ENCODE results near the gene ASXL3. TPM values are rescaled to one million over a fixed set of nuclear protein-coding genes. Genes with fewer than 3 reads are reported as not detected.

The ASXL3 gene
- total and polyA plus RNA-seq, 10 of the 15 experiments (the other 5 are each of a cell fraction or from before 2014, with no cell fraction given) = 0.15 TPM; not detected in 9

DNA sequence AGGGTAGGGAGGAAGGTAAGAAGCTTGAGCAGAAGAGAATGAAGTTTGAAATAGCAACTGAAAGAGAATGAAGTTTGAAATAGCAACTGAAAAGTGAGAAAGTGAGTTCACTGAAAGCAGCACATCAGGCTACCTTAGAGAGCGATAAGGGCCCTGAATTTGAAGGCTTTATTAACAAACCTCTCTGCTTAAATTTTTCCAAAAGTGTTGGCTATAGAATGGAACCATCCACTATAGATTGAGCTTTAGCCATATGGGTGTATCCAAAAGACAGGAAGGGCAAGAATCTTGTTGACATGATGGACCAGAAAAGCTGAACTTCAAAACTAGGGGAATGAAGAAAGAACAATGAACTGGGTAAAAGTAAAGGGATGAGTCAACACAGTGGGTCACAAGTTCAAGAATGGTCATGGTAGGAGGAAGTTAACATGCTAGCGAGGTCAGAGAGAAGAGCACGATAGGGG, 122.5 kb downstream of the ASXL3 start (continued):
- TF ChIP-seq PAX8 (IDR thresholded peaks at IDR 0.05) (no peak), FOXK2 (IDR thresholded peaks at IDR 0.05) (no peak), CBX5 (IDR thresholded peaks at IDR 0.05; ENCODE audit: low read depth) (peak; percentile 86; the same call in 1 of the 2 replicates), EED (IDR thresholded peaks at IDR 0.05; ENCODE audit: low read depth) (peak; percentile 61), NR2C1 (IDR thresholded peaks at IDR 0.05) (no peak), MEF2A (IDR thresholded peaks at IDR 0.05; ENCODE audit: insufficient read depth, low read depth, low read length) (peak; percentile 78), MEF2B (IDR thresholded peaks at IDR 0.05; ENCODE audit: partially characterized antibody, poor library complexity, severe bottlenecking) (peak; percentile 23), TAF1 (IDR thresholded peaks at IDR 0.05; ENCODE audit: borderline replicate concordance, low read depth, low read length) (no peak), RBBP5 (conservative IDR thresholded peaks at IDR 0.05) (0 out of 2 replicates have a peak, but pooled peaks have one; percentile 81), GABPA (IDR thresholded peaks at IDR 0.05; ENCODE audit: low read depth) (0 out of 2 replicates have a peak, but pooled peaks have one; percentile 27), CREB1 (IDR thresholded peaks at IDR 0.05; ENCODE audit: low read depth) (0 out of 2 replicates have a peak, but pooled peaks have one; percentile 15), MTA3 (IDR thresholded peaks at IDR 0.05; ENCODE audit: borderline replicate concordance, low read length) (peak; percentile 39; the same call in 1 of the 2 replicates), TBL1XR1 (IDR thresholded peaks at IDR 0.05; ENCODE audit: low read depth, low read length) (0 out of 2 replicates have a peak, but pooled peaks have one; percentile 65), CREM (IDR thresholded peaks at IDR 0.05; ENCODE audit: low read depth) (peak; percentile 38; the same call in 1 of the 2 replicates), NFIC (IDR thresholded peaks at IDR 0.05; ENCODE audit: low read depth, low read length) (peak; percentile 92)
- TF ChIP-seq, protein P1, sequence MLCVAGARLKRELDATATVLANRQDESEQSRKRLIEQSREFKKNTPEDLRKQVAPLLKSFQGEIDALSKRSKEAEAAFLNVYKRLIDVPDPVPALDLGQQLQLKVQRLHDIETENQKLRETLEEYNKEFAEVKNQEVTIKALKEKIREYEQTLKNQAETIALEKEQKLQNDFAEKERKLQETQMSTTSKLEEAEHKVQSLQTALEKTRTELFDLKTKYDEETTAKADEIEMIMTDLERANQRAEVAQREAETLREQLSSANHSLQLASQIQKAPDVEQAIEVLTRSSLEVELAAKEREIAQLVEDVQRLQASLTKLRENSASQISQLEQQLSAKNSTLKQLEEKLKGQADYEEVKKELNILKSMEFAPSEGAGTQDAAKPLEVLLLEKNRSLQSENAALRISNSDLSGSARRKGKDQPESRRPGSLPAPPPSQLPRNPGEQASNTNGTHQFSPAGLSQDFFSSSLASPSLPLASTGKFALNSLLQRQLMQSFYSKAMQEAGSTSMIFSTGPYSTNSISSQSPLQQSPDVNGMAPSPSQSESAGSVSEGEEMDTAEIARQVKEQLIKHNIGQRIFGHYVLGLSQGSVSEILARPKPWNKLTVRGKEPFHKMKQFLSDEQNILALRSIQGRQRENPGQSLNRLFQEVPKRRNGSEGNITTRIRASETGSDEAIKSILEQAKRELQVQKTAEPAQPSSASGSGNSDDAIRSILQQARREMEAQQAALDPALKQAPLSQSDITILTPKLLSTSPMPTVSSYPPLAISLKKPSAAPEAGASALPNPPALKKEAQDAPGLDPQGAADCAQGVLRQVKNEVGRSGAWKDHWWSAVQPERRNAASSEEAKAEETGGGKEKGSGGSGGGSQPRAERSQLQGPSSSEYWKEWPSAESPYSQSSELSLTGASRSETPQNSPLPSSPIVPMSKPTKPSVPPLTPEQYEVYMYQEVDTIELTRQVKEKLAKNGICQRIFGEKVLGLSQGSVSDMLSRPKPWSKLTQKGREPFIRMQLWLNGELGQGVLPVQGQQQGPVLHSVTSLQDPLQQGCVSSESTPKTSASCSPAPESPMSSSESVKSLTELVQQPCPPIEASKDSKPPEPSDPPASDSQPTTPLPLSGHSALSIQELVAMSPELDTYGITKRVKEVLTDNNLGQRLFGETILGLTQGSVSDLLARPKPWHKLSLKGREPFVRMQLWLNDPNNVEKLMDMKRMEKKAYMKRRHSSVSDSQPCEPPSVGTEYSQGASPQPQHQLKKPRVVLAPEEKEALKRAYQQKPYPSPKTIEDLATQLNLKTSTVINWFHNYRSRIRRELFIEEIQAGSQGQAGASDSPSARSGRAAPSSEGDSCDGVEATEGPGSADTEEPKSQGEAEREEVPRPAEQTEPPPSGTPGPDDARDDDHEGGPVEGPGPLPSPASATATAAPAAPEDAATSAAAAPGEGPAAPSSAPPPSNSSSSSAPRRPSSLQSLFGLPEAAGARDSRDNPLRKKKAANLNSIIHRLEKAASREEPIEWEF (IDR thresholded peaks at IDR 0.05; ENCODE audit: insufficient replicate concordance, low read depth, low read length) = no peak
- TF ChIP-seq, protein P2, sequence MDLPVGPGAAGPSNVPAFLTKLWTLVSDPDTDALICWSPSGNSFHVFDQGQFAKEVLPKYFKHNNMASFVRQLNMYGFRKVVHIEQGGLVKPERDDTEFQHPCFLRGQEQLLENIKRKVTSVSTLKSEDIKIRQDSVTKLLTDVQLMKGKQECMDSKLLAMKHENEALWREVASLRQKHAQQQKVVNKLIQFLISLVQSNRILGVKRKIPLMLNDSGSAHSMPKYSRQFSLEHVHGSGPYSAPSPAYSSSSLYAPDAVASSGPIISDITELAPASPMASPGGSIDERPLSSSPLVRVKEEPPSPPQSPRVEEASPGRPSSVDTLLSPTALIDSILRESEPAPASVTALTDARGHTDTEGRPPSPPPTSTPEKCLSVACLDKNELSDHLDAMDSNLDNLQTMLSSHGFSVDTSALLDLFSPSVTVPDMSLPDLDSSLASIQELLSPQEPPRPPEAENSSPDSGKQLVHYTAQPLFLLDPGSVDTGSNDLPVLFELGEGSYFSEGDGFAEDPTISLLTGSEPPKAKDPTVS (IDR thresholded peaks at IDR 0.05; ENCODE audit: low read depth, low read length) = no peak
- TF ChIP-seq, protein P3, sequence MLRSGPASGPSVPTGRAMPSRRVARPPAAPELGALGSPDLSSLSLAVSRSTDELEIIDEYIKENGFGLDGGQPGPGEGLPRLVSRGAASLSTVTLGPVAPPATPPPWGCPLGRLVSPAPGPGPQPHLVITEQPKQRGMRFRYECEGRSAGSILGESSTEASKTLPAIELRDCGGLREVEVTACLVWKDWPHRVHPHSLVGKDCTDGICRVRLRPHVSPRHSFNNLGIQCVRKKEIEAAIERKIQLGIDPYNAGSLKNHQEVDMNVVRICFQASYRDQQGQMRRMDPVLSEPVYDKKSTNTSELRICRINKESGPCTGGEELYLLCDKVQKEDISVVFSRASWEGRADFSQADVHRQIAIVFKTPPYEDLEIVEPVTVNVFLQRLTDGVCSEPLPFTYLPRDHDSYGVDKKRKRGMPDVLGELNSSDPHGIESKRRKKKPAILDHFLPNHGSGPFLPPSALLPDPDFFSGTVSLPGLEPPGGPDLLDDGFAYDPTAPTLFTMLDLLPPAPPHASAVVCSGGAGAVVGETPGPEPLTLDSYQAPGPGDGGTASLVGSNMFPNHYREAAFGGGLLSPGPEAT (IDR thresholded peaks at IDR 0.05; ENCODE audit: low read depth) = no peak
- TF ChIP-seq, protein P4, sequence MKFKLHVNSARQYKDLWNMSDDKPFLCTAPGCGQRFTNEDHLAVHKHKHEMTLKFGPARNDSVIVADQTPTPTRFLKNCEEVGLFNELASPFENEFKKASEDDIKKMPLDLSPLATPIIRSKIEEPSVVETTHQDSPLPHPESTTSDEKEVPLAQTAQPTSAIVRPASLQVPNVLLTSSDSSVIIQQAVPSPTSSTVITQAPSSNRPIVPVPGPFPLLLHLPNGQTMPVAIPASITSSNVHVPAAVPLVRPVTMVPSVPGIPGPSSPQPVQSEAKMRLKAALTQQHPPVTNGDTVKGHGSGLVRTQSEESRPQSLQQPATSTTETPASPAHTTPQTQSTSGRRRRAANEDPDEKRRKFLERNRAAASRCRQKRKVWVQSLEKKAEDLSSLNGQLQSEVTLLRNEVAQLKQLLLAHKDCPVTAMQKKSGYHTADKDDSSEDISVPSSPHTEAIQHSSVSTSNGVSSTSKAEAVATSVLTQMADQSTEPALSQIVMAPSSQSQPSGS (IDR thresholded peaks at IDR 0.05; ENCODE audit: low read length) = peak; percentile 77

Data from GM12878 (cell line).